NCI-H1694 treated with DMSO at 0.1 percent for 48 hours (cell line): ENCODE data around the gene ADAM15.

Experiments used
- DNase-seq: peaks from one replicate; lab custom pipeline; 2025; lab: John Stamatoyannopoulos, UW

ADAM15 gene

DNA sequence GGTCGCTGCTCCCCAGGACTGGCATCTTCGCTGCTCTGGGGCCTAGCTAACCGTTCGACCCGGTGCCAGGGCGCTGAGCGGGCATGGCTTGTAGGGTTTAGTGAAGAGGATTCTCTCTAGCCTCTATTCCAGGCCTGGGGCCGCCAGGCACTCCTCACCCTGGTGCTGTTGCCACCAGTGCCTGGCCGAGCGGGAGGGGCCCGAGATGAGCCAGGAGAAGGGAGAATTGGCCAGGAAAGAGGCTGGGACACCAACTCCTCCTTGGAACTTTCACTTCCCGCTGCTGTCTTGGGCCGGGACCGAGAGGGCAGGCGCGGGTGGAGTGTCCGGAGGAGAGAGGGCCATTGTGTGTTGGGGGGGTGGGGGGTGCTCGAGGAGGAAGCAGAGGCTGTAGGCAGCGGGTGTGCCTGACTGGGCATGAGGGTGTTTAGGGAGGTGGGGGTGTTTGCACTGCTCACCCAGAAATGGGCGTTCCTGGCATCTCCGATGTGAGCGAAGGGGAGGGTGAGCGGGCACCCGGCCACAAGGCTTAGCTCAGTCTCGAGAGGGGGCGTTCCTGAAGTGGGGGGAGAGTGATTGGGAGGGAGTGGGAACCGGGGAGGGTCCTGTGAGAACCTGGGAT, 772 bp downstream of the ADAM15 start:
- no peak for DNase-seq

- DNase-seq: no peak
Observed at GRCh38 chr1:155052439-155053395, 1.6 kb downstream of the ADAM15 start.

GRCh38 chr1:155053531-155054105, 2.5 kb downstream of the ADAM15 start:
- DNase-seq: no peak

DNA sequence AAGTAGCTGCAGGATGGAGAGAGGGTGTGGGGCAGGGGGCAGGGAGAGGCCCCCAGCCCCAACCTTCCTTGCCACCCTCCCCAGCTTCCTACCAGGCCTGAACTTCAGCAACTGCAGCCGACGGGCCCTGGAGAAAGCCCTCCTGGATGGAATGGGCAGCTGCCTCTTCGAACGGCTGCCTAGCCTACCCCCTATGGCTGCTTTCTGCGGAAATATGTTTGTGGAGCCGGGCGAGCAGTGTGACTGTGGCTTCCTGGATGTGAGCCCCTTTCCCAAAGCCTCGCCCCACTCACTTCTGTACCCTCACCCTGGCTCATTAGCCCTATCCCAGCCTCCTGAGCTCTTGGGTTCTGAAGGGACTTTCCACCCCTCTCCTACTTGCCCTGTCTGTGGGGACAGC, 6.0 kb downstream of the ADAM15 start:
- DNase-seq: no peak

- DNase-seq: no peak
Observed at GRCh38 chr1:155057788-155058211, 6.7 kb downstream of the ADAM15 start.

DNA sequence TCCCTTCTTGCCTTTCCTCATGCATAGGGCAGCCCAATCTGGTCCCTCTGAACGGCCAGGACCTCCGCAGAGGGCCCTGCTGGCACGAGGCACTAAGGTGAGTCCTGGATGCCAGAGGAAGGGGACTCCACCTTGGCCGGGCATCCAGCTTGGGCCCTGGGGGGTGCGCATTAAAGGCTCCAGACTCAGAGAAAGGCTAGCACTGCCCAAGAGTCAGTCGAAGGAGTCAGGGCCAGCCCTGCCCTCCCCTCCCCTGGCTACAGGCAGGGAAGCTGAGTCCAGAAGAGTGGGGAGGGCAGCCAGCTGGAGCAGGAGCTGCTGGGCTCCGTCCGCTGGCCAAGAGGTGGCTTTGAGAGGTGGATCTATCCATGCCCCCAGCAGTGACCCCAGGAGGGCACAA, 9.6 kb downstream of the ADAM15 start:
- no peak for DNase-seq

GRCh38 chr1:155061381-155062150, 10.4 kb downstream of the ADAM15 start:
- peak; percentile 94 for DNase-seq

DNA sequence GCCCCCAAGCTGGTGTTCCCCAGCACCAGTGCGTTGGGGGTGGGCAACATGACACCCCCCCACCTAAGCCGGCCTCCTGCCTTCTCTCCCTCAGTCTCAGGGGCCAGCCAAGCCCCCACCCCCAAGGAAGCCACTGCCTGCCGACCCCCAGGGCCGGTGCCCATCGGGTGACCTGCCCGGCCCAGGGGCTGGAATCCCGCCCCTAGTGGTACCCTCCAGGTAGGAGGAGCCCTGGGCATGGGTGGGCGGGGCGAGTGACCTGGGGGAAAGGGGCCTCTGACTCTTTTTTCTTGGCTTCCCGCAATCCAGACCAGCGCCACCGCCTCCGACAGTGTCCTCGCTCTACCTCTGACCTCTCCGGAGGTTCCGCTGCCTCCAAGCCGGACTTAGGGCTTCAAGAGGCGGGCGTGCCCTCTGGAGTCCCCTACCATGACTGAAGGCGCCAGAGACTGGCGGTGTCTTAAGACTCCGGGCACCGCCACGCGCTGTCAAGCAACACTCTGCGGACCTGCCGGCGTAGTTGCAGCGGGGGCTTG, 11.1 kb downstream of the ADAM15 start:
- no peak for DNase-seq

GRCh38 chr1:155062702-155063411, 11.7 kb downstream of the ADAM15 start:
- DNase-seq: peak; percentile 78

DNA sequence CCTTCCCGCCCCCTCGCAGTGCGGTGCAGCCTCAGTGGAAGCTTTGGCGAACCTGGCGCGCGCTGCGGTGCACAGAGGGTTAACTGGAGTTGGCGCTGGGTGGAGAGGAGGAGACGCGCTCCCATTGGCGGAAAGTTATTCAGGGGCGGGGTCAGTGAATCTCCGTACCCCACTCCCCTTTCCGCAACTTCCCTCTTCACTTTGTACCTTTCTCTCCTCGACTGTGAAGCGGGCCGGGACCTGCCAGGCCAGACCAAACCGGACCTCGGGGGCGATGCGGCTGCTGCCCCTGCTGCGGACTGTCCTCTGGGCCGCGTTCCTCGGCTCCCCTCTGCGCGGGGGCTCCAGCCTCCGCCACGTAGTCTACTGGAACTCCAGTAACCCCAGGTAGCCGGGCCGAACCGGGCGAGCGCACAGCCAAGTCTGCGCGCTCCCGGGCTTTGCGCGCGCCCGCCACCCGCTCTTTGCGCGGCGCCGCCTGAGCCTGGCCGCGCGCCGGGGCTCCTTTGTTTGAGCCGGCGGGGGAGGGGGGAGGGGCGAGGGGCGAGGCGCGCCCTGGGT, 12.5 kb downstream of the ADAM15 start, which contains the start of gene EFNA4:
EFNA4 (plus strand) TSS at position 191 of the 561 bp plus-strand sequence; CDS start at position 275, 84 bp downstream.
- peak; percentile 76 for DNase-seq

DNA sequence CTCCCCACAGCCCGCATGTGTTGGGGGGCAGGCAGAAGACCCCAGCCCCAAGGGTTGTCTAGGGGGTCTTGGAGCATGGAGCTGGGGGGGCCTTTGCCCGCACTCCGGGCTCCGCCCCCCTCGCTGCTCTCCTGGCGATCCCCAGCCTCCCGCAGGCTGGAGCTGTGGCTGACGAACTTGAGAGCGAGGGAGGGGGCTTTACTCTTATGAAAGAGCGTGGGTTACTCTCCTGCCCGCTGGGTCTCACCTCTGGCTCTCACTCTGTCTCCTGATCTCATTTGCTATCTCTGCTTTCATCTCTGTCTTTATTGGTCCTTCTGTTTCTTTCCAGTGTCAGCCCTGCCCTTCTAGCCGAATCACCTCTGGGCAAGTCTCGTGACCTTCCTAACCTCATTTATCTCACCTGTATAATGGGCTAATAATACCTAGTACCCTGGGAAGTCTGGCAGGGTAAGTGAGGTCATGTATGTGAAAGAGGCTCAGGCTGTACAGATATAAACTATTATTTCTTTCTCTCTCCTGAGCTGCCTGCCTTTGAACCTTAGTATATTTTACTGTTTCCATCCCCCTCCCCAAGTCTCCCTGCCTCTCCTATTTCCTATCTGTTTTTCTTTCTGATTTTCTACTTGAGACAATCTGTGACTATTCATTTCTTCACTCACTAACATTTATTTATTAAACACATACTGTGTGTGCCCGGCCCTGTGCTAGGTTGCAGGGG, 13.2 kb downstream of the ADAM15 start:
- peak; percentile 30 for DNase-seq

GRCh38 chr1:155064832-155065429, 13.8 kb downstream of the ADAM15 start:
- no peak for DNase-seq

DNA sequence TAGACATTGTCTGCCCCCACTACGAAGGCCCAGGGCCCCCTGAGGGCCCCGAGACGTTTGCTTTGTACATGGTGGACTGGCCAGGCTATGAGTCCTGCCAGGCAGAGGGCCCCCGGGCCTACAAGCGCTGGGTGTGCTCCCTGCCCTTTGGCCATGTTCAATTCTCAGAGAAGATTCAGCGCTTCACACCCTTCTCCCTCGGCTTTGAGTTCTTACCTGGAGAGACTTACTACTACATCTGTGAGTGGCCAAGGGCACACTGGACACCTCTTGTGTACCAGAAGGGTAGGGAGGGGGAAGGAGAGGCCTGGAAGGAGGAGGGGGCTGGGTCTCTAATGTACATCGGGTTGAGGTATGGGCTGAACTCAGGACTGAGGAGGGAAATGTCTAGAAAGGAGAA, 15.7 kb downstream of the ADAM15 start:
- DNase-seq: no peak

GRCh38 chr1:155068599-155068998, 17.5 kb downstream of the ADAM15 start:
- no peak for DNase-seq

GRCh38 chr1:155069551-155070157, 18.5 kb downstream of the ADAM15 start:
- peak; percentile 64 for DNase-seq

DNA sequence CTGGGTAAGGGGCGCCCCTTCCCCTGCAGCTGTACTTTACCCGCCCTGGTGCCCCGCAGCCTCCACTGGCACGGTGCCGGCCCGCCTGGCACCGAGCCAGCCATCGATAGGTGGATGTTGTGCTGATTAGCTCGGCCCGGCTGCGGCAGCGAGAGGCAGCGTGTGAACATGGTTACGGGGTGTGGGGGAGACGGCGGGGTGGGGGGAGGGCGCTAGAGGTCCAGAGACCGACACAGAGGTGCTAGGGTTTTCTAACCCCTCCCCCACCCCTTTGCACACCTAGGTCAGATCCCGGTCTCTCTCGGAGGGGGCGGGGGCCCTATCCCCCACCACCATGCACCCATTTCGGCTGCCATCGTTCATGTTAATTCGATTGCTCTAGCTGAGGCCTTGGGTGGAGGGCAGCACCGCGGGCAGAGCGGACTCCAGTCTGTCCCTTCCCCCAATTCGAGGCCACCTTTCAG, 19.1 kb downstream of the ADAM15 start:
- no peak for DNase-seq

- peak; percentile 40 for DNase-seq
Observed at GRCh38 chr1:155070721-155071569, 19.8 kb downstream of the ADAM15 start.

- DNase-seq: no peak
Observed at GRCh38 chr1:155071701-155072100, 20.6 kb downstream of the ADAM15 start.
